NCI-H82 (cell line): ENCODE measurements around the gene COL4A1.

Experiments used
- DNase-seq: peaks from one replicate; lab custom pipeline; 2025; lab: John Stamatoyannopoulos, UW

Gene COL4A1

DNA sequence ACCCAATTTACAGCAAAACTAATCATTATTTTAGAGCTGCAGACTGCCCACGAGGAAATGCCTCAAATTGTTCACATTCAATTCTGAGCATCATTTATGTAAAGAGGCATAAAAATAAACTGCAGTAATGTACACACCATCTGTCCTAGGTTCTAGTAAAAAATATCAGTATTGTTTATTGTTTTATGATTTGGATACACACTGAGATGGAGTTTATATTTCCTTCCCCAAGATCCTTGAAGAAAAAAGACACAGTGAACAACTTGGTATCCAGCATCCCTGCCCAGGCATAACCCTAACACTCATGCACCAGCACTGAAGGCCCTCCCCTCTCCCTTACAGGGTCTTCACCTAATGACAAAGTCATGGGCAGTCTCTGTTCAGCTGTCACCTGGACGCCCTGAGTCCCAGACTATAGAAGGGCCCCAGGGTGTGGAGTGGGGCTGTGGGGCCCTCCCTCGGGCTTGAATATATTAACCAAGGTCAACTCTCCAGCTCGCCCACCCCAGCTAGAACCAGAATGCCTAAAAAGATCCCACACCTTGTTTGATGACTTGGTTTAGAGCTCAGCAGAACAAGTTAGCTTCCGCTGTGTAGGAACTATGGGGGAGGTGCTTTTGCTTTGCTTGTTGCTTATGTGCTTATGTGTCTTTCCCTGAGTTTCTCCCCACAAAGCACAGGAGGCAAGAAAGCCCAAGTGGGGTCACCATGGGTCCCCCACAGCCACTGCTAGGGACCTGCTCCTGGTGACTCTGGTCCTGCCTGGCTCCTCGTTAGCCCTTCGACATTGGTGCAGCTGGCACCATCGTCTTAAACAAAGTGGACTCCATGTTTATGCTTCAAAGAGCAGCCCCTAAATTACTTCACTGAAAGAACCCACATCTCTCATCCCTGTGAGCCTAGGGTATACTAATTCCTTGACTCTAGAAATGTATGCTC lies 111.1 kb downstream of the COL4A1 start:
- DNase-seq: no peak

GRCh38 chr13:110194451-110194850 lies 112.5 kb downstream of the COL4A1 start:
- no peak for DNase-seq

DNA sequence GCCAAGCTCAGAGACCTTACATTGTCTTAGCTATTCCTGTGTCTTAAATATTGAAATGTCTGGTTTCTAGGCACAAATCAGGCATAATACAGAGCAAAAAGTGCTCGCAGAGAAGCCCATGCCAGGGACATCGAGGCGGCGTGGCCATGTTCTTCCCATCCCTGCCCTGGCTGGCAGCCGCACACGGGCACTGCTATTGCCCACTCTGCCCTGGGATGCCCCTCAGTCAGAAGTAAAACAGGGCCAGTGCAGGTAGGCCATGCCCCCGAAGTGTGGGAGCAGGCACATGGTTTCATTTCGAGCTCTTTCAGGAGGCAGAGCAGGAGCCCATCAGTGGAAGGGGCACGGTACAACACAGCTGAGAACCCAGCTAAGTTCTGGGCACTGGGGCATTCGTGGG lies 113.5 kb downstream of the COL4A1 start:
- DNase-seq: no peak

DNA sequence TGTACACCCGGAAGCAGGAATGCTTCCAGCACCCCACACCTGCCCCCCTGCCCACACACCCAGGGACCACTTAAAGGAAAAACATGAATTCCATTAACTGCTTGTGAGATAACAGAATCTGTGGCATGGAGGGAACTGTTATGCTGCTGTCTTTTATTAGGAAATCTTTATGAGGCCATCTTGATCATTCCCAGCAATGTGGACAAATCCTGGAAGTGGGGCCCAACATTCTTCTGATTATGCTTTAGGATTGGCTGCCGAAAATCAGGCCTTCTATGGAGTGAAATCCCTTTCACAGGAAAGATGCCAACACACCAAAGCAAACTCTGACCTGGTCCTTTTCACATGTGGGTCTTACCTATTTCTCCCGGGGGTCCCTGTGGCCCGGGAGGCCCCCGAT lies 114.5 kb downstream of the COL4A1 start:
- DNase-seq: no peak

DNA sequence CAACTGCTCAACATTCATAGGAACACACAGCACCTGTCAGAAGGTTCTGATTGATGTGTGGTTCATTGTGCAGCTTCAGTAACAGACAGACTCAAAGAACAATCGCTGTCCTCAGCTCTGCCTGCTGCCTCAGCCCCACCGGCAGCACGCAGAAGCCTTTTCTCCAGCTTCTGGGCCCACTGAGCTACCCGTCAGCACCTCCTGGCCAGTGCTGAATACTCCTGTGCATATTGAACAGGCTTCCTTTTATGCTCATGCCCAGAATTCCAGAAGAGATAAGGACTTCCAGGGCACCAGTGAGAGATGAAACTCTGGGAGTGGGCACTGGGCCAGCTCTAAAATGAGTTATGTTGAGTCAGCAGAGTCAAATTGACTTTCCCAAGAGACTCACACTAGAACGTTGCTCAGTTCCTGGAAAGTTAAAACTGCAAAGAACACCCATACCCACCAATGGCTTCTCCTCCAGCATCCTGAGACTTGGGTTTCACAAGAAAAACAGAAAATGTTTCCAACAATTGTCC lies 119.3 kb downstream of the COL4A1 start:
- no peak for DNase-seq

- no peak for DNase-seq
These were observed 120.6 kb downstream of the COL4A1 start for GRCh38 chr13:110186231-110186855.

DNA sequence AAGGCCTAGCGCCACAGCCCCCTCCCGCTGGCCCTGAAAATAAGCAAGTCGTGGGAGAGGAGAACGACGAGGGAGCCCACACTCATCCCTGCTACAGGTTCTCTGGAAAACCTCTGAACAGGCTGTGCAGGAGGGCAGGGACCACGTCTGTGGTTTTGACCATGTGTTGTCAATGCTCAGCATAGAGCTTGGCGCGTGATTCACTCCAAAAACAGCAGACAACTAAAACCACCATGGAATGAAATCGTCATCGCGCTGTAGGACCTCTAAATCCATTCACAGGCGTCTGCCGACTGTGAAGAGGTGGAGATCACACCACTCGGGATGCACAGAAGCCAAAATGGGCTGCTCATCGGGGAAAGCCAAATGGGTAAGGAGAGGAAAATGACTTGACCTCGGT lies 121.3 kb downstream of the COL4A1 start:
- DNase-seq: no peak

DNA sequence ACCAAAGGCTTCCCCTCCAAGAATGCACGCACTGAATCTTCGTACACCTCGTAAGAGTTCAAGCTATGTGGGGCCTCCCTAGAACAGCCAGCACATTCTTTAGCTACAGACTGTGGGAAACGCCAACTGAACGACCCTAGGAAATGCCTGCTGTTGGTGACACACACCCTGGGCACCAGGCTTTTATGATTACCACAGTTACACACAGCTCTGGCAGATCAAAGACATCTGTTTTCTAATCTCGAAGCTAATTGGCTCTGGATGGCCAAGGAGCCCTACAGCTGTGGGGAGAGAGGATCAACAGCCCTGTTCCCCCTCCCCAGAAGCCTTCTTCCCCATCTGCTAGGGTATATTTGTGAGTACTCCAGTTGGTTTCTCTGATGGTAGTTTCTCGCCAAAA lies 123.0 kb downstream of the COL4A1 start:
- DNase-seq: peak; percentile 98

GRCh38 chr13:110182461-110182860 lies 124.5 kb downstream of the COL4A1 start:
- no peak for DNase-seq

GRCh38 chr13:110182003-110182402 lies 125.0 kb downstream of the COL4A1 start:
- DNase-seq: no peak

DNA sequence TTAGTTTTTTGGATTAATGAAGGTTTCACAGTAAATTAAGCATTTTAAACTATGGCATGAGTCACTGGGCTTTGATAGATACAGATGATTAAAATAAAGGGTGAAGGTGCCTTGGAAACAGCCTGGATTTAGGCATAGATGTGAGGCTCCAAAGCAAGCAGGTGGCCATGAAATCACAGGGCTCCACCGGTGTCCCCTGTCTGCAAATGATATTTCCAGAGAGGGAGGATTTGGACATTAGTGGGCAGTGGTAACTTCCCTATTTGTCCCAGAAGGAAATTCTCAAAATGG lies 127.2 kb downstream of the COL4A1 start:
- DNase-seq: no peak

DNA sequence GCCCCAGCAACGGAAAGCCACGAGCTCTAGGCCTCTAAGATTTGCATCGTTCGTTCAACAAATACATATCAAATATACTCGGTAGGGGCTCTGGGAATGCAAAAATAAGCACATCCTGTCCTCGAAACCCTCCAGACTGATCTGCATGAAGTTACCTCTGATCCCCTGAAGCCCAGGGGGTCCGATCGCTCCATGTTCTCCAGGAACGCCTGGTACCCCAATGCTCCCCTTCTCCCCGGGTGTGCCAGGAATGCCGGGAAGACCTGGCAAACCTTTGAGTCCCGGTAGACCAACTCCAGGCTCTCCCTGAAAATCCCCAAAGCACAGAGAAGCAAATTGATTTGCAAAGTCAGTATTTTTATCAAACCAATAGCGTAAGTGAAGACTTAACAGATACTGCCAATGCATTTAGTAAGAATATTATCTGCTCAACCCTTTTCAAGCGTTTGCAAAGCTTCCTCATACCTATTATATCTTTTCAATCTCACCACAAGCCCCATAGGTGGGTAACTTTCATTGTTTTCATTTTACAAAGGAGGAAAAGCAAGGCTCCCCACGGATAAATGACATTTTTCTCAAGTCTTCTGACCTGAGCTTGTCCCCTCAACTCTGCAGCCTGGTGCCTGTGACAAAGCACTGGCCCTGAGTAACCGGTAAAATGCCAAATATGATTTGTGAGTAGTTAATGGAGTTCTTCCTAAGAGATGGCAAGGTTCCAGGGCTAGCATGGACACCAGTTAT lies 127.7 kb downstream of the COL4A1 start:
- DNase-seq: no peak

GRCh38 chr13:110177790-110178189 lies 129.2 kb downstream of the COL4A1 start:
- no peak for DNase-seq

DNA sequence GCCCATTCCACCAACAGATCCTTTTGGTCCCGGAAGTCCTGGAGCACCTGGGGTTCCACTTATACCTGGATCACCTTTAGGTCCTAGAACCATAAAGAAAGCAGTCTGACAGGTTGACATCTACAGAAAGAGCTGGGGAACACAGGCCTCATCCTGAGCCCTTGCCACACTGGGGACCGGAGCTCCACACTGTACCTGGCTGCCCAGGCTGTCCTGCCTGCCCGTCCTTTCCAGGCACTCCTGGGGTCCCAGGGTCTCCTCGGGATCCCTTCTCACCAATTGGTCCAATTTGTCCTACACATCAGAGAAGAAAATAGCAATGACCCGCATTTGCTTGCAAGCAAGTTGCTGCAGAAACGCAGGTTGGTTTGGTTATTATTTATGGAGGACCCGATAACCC lies 130.5 kb downstream of the COL4A1 start:
- no peak for DNase-seq

DNA sequence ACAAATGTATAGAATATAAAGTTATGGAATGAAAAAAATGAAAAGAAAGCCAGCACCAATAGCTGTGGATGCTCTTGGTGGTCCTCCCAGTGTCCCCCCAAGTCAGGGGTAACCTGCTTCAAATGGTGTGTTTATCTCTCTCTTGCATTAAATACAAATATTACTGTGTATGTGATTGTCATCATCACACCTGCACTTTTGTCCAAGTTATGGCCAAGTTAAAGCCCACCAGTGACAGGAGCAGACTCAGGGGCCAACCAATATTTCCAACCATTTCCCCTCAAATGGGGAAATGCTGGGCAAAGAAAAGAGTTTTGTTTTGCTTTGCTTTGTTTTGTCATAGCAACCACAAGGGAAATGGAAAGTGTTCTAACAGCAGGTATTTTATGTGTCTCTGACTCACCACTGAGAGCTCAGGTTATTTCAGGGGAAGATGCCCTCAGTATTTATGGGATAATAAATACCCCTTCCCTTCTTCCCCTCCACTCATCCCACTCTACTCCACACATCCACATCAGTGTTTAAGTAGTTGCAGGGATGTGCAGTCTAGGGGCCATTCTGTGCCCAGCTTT lies 133.6 kb downstream of the COL4A1 start:
- DNase-seq: no peak

GRCh38 chr13:110170882-110171281 lies 136.1 kb downstream of the COL4A1 start:
- no peak for DNase-seq

GRCh38 chr13:110170020-110170790 lies 136.8 kb downstream of the COL4A1 start:
- no peak for DNase-seq

DNA sequence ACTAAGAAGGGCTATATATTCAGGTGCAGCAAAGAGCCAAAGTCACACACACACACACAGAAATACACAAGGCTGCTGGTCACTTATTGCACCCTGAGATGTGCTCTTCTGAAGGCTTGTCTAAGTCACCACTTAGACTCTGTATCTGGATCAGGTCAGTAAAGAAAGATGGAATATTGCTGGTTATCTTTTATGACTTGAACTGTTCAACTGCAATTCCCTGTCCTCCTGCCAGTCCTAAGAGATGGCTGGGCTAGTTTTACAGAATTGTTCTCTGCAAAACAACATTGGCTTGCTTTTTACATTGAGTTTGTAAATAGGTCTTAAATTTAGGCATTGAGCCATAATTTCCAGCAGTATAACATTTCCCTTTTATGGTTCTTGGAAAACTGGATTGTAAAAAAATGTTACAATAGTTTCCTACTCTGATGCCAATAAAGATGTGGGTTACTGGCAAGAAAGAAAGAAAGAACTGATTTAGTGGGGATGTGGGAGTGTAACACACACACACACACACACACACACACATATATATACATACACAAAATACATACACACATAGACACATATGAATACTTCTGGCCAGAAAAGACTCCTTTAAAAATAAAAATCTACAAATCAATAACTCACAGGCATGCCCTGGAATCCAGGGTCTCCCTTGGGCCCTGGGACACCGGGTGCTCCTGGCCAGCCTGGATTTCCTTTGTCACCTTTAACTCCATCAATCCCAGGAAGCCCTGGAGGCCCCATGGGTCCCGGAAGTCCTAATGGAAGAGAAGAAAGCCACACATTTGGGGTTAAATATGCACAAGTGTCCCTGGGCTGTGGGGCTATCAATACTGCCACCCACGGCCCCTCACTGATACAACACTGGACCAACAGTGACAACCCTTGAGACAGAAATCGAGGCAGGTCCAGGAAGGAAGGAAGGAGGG lies 137.7 kb downstream of the COL4A1 start:
- DNase-seq: no peak

DNA sequence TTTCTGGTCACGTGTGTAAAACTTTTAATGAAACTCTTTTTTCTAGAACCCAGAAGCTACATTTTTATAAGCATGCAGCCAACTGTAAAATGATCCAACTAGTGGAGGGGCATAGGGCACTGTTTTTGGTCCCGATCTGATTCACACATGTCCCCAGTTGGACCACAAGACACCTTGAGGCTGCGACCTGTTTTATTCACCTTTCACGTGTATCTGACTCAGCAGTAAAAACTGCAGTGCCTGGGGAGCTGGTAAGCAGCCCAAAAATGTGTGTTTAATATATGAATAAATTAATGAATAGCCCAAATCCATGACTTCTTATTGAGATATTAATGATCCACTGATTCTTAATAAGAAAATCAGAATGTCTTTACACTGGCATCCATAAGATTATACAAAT lies 140.4 kb downstream of the COL4A1 start:
- DNase-seq: no peak

GRCh38 chr13:110164706-110165105 lies 142.3 kb downstream of the COL4A1 start:
- DNase-seq: no peak
